SK-N-SH treated with all-trans-retinoic acid at 6 μM for 48 hours (cell line): ENCODE results near the gene PTPRG.

Source experiments
- ATAC-seq: fragments of 200-7000 bp; cut with Tn5 transposase; 3 replicates; pipeline ENCODE4 v1.9.1; 2020; ENCODE audit warnings: mild to moderate bottlenecking, moderate library complexity
- ARNTL ChIP-seq: fragments of 450-650 bp; formaldehyde crosslinking; IDR thresholded peaks from 2 replicates; pipeline ENCODE4 v1.5.0; 2020; ENCODE audit warnings: low read depth, mild to moderate bottlenecking, moderate library complexity, borderline replicate concordance
- BACH2 ChIP-seq: fragments of 250-450 bp; sonication (Bioruptor Pico); IDR thresholded peaks from 2 replicates; pipeline ENCODE4 v1.9.0; 2021; ENCODE audit warnings: mild to moderate bottlenecking, borderline replicate concordance
- CREB5 ChIP-seq: fragments of 250-450 bp; sonication (Bioruptor Pico); IDR thresholded peaks from 2 replicates; pipeline ENCODE4 v1.5.1; 2020; ENCODE audit warnings: low read depth, mild to moderate bottlenecking, moderate library complexity
- CSDC2 ChIP-seq: fragments of 250-450 bp; sonication (Bioruptor Pico); IDR thresholded peaks from 2 replicates; pipeline ENCODE4 v1.5.0; 2020; ENCODE audit warnings: mild to moderate bottlenecking, moderate library complexity
- CSRNP3 ChIP-seq: fragments of 250-450 bp; sonication (Bioruptor Pico); IDR thresholded peaks from 2 replicates; pipeline ENCODE4 v1.5.1; 2021; ENCODE audit warnings: mild to moderate bottlenecking, moderate library complexity
- ESRRG ChIP-seq: fragments of 250-450 bp; sonication (Bioruptor Pico); IDR thresholded peaks from 2 replicates; pipeline ENCODE4 v1.6.1; 2021; ENCODE audit warnings: mild to moderate bottlenecking
- ISL1 ChIP-seq: fragments of 250-450 bp; sonication (Bioruptor Pico); IDR thresholded peaks from 2 replicates; pipeline ENCODE4 v2.1.2; 2022; ENCODE audit warnings: mild to moderate bottlenecking, moderate library complexity
- OSR1 ChIP-seq: fragments of 250-450 bp; sonication (Bioruptor Pico); IDR thresholded peaks from 2 replicates; pipeline ENCODE4 v1.8.0; 2022; ENCODE audit warnings: moderate library complexity, mild to moderate bottlenecking, inconsistent platforms
- PATZ1 ChIP-seq: fragments of 250-450 bp; sonication (Bioruptor Pico); IDR thresholded peaks from 2 replicates; pipeline ENCODE4 v1.8.0; 2020; ENCODE audit warnings: mild to moderate bottlenecking, moderate library complexity, borderline replicate concordance
- RARB ChIP-seq: fragments of 250-450 bp; sonication (Bioruptor Pico); IDR thresholded peaks from 2 replicates; pipeline ENCODE4 v1.8.0; 2021; ENCODE audit warnings: mild to moderate bottlenecking, moderate library complexity
- SNAI2 ChIP-seq: fragments of 250-450 bp; sonication (Bioruptor Pico); IDR thresholded peaks from 2 replicates; pipeline ENCODE4 v1.5.0; 2020; ENCODE audit warnings: mild to moderate bottlenecking, moderate library complexity
- TCF4 ChIP-seq: fragments of 250-450 bp; sonication (Bioruptor Pico); IDR thresholded peaks from 2 replicates; pipeline ENCODE4 v1.8.0; 2021; ENCODE audit warnings: mild to moderate bottlenecking, moderate library complexity, borderline replicate concordance
- TOX ChIP-seq: fragments of 250-450 bp; sonication (Bioruptor Pico); IDR thresholded peaks from 2 replicates; pipeline ENCODE4 v1.8.0; 2021; ENCODE audit warnings: mild to moderate bottlenecking, moderate library complexity, borderline replicate concordance
- TSHZ2 ChIP-seq: fragments of 250-450 bp; sonication (Bioruptor Pico); IDR thresholded peaks from 2 replicates; pipeline ENCODE4 v1.5.0; 2020; ENCODE audit warnings: mild to moderate bottlenecking, moderate library complexity
- ZC3H10 ChIP-seq: fragments of 250-450 bp; sonication (Bioruptor Pico); IDR thresholded peaks from 2 replicates; pipeline ENCODE4 v1.5.1; 2021; ENCODE audit warnings: mild to moderate bottlenecking, moderate library complexity
- ZFP30 ChIP-seq: fragments of 450-650 bp; formaldehyde crosslinking; IDR thresholded peaks from 2 replicates; pipeline ENCODE4 v1.5.0; 2022; ENCODE audit warnings: mild to moderate bottlenecking, moderate library complexity
- ZNF565 ChIP-seq: fragments of 450-650 bp; formaldehyde crosslinking; conservative IDR thresholded peaks from 2 replicates; pipeline ENCODE4 v1.5.0; 2020; ENCODE audit warnings: low read depth, mild to moderate bottlenecking, moderate library complexity
- ZNF70 ChIP-seq: fragments of 450-650 bp; formaldehyde crosslinking; IDR thresholded peaks from 2 replicates; pipeline ENCODE4 v1.5.0; 2020; ENCODE audit warnings: mild to moderate bottlenecking, moderate library complexity
- ZNF8 ChIP-seq: fragments of 450-650 bp; formaldehyde crosslinking; IDR thresholded peaks from 2 replicates; pipeline ENCODE4 v1.5.0; 2020; ENCODE audit warnings: mild to moderate bottlenecking, moderate library complexity

PTPRG gene

GRCh38 chr3:61579685-61580084 lies 18.3 kb downstream of the PTPRG start:
- ATAC-seq: no peak
- TF ChIP-seq TOX (CRISPR knock-in tag) (no peak), ZNF8 (CRISPR knock-in tag) (no peak), ISL1 (CRISPR knock-in tag) (no peak), CSDC2 (CRISPR knock-in tag) (no peak), OSR1 (CRISPR knock-in tag) (no peak)

GRCh38 chr3:61580982-61581643 lies 19.7 kb downstream of the PTPRG start:
- TF ChIP-seq TCF4 (CRISPR knock-in tag): no peak
- TF ChIP-seq ESRRG: no peak
- TF ChIP-seq PATZ1 (CRISPR knock-in tag): no peak
- no peak for TF ChIP-seq RARB (CRISPR knock-in tag)
- no peak for TF ChIP-seq SNAI2
- TF ChIP-seq CSRNP3: no peak
- no peak for TF ChIP-seq ZNF565 (CRISPR knock-in tag)
- no peak for TF ChIP-seq OSR1 (CRISPR knock-in tag)
- TF ChIP-seq TSHZ2 (CRISPR knock-in tag): no peak
- ATAC-seq: no peak; the same call in 2 of the 3 replicates

GRCh38 chr3:61582287-61582686 lies 20.9 kb downstream of the PTPRG start:
- TF ChIP-seq ZFP30: no peak
- no peak for TF ChIP-seq ISL1 (CRISPR knock-in tag)
- no peak for TF ChIP-seq ZC3H10 (CRISPR knock-in tag)
- TF ChIP-seq PATZ1 (CRISPR knock-in tag): no peak
- TF ChIP-seq CREB5 (CRISPR knock-in tag): no peak
- TF ChIP-seq BACH2 (CRISPR knock-in tag): no peak
- no peak for TF ChIP-seq ZNF70 (CRISPR knock-in tag)
- no peak for TF ChIP-seq TOX (CRISPR knock-in tag)
- no peak for TF ChIP-seq ARNTL
- no peak for TF ChIP-seq TCF4 (CRISPR knock-in tag)
- TF ChIP-seq ZNF8 (CRISPR knock-in tag): no peak
- TF ChIP-seq TSHZ2 (CRISPR knock-in tag): no peak
- TF ChIP-seq CSRNP3: no peak
- ATAC-seq: no peak
